H9 (cell line): ENCODE measurements around the gene ZDHHC19. TPM values are rescaled to one million over a fixed set of nuclear protein-coding genes. Genes with fewer than 3 reads are reported as not detected.

Experiments used
- DNase-seq: peaks from one replicate; pipeline ENCODE4 v3.0.0-alpha.2; 2017
- H2AFZ ChIP-seq: one replicate; pipeline ENCODE4 v1.6.1; 2013; ENCODE audit warnings: mild to moderate bottlenecking, low read length, control low read depth, moderate library complexity
- H2AK5ac ChIP-seq: 2 replicates; pipeline ENCODE4 v1.6.1; 2013; ENCODE audit warnings: low read length, control low read depth, mixed read lengths; ENCODE audit not compliant: insufficient read length
- H2BK120ac ChIP-seq: one replicate; pipeline ENCODE4 v1.6.1; 2013; ENCODE audit warnings: low read depth, mild to moderate bottlenecking, low read length, control low read depth, inconsistent platforms; ENCODE audit not compliant: poor library complexity, severe bottlenecking
- H2BK12ac ChIP-seq: 2 replicates; pipeline ENCODE4 v1.6.1; 2013; ENCODE audit warnings: low read length, control low read depth, mixed read lengths, low read depth; ENCODE audit not compliant: insufficient read length
- H2BK15ac ChIP-seq: 2 replicates; pipeline ENCODE4 v1.6.1; 2013; ENCODE audit warnings: low read depth, low read length, control low read depth
- H2BK20ac ChIP-seq: one replicate; pipeline ENCODE4 v1.6.1; 2013; ENCODE audit warnings: low read depth, mild to moderate bottlenecking, low read length, control low read depth, inconsistent platforms; ENCODE audit not compliant: poor library complexity, severe bottlenecking
- H2BK5ac ChIP-seq: 2 replicates; pipeline ENCODE4 v1.6.1; 2013; ENCODE audit warnings: low read length, control low read depth, mixed read lengths; ENCODE audit not compliant: insufficient read length
- H3K14ac ChIP-seq: 2 replicates; pipeline ENCODE4 v1.6.1; 2013; ENCODE audit warnings: low read length, control low read depth; ENCODE audit not compliant: insufficient read depth
- H3K18ac ChIP-seq: 2 replicates; pipeline ENCODE4 v1.6.1; 2013; ENCODE audit warnings: low read depth, mild to moderate bottlenecking, mixed read lengths, low read length, control low read depth; ENCODE audit not compliant: insufficient read length
- H3K23ac ChIP-seq: 2 replicates; pipeline ENCODE4 v1.6.1; 2013; ENCODE audit warnings: low read length, control low read depth, mixed read lengths, low read depth; ENCODE audit not compliant: insufficient read length
- H3K23me2 ChIP-seq: 2 replicates; pipeline ENCODE4 v1.6.1; 2013; ENCODE audit warnings: low read depth, mild to moderate bottlenecking, mixed read lengths, low read length, control low read depth; ENCODE audit not compliant: insufficient read length, poor library complexity, severe bottlenecking
- H3K27ac ChIP-seq: 2 replicates; pipeline ENCODE4 v1.5.1; 2013; ENCODE audit warnings: low read length, control low read depth, mixed read lengths, low read depth; ENCODE audit not compliant: insufficient read length
- H3K27me3 ChIP-seq: 2 replicates; pipeline ENCODE4 v1.6.1; 2013; ENCODE audit warnings: low read length, control low read depth, inconsistent platforms; ENCODE audit not compliant: insufficient read depth
- H3K4ac ChIP-seq: 2 replicates; pipeline ENCODE4 v1.6.1; 2013; ENCODE audit warnings: low read depth, mild to moderate bottlenecking, control low read depth, inconsistent platforms, low read length, moderate library complexity
- H3K4me1 ChIP-seq: 2 replicates; pipeline ENCODE4 v1.6.1; 2013; ENCODE audit warnings: low read length, control low read depth, inconsistent platforms; ENCODE audit not compliant: insufficient read depth
- H3K4me2 ChIP-seq: 2 replicates; pipeline ENCODE4 v1.6.1; 2013; ENCODE audit warnings: low read length, control low read depth, mixed read lengths; ENCODE audit not compliant: insufficient read length, insufficient read depth
- H3K56ac ChIP-seq: 2 replicates; pipeline ENCODE4 v1.6.1; 2013; ENCODE audit warnings: low read depth, mild to moderate bottlenecking, mixed read lengths, low read length, control low read depth; ENCODE audit not compliant: insufficient read length
- H3K79me1 ChIP-seq: 2 replicates; pipeline ENCODE4 v1.6.1; 2013; ENCODE audit warnings: low read depth, mild to moderate bottlenecking, moderate library complexity, low read length, control low read depth, inconsistent platforms; ENCODE audit not compliant: insufficient read depth, poor library complexity, severe bottlenecking
- H3K79me2 ChIP-seq: 2 replicates; pipeline ENCODE4 v1.6.1; 2013; ENCODE audit warnings: low read length, control low read depth, inconsistent platforms; ENCODE audit not compliant: insufficient read depth
- H3K9ac ChIP-seq: 2 replicates; pipeline ENCODE4 v1.6.1; 2013; ENCODE audit warnings: low read length, control low read depth, mixed read lengths; ENCODE audit not compliant: insufficient read length; ENCODE audit errors: extremely low read depth
- H3K9me3 ChIP-seq: one replicate; pipeline ENCODE4 v1.6.1; 2013; ENCODE audit warnings: low read depth, low read length, inconsistent platforms; ENCODE audit not compliant: control insufficient read depth
- H3T11ph ChIP-seq: one replicate; pipeline ENCODE4 v1.6.1; 2013; ENCODE audit warnings: mild to moderate bottlenecking, low read length, control low read depth, inconsistent platforms
- H4K20me1 ChIP-seq: one replicate; pipeline ENCODE4 v1.6.1; 2013; ENCODE audit not compliant: control insufficient read depth, insufficient read length, insufficient read depth
- H4K5ac ChIP-seq: 2 replicates; pipeline ENCODE4 v1.6.1; 2013; ENCODE audit warnings: low read depth, mild to moderate bottlenecking, mixed read lengths, low read length, control low read depth; ENCODE audit not compliant: insufficient read length
- H4K8ac ChIP-seq: replicated peaks from 2 replicates; pipeline ENCODE4 v1.6.1; 2013; ENCODE audit warnings: low read length, control low read depth, mixed read lengths, low read depth; ENCODE audit not compliant: insufficient read length
- H4K91ac ChIP-seq: 2 replicates; pipeline ENCODE4 v1.6.1; 2013; ENCODE audit warnings: low read depth, mild to moderate bottlenecking, moderate library complexity, mixed read lengths, low read length, control low read depth; ENCODE audit not compliant: insufficient read length
- H3K27ac Mint-ChIP-seq, 3 experiments: 2 replicates in 2 of 3; 3 replicates in 1 of 3; pipeline ENCODE4 v1.8.0; 2020 to 2021; ENCODE audit warnings: mixed read lengths in 3 of 3, mild to moderate bottlenecking in 1 of 3, moderate library complexity in 1 of 3
- H3K27me3 Mint-ChIP-seq: 2 replicates; pipeline ENCODE4 v1.8.0; 2021; ENCODE audit warnings: low read depth, mild to moderate bottlenecking, moderate library complexity, mixed read lengths
- H3K36me3 Mint-ChIP-seq, 3 experiments: 2 replicates in 2 of 3; 3 replicates in 1 of 3; pipeline ENCODE4 v1.8.0; 2020 to 2021; ENCODE audit warnings: low read depth in 3 of 3, mixed read lengths in 3 of 3; ENCODE audit not compliant: insufficient read depth in 1 of 3
- H3K4me1 Mint-ChIP-seq, 2 experiments: 2 replicates each; pipeline ENCODE4 v1.8.0; 2020; ENCODE audit warnings: mixed read lengths in 2 of 2
- H3K4me3 Mint-ChIP-seq, 2 experiments: 2 replicates in 1 of 2; 3 replicates in 1 of 2; pipeline ENCODE4 v1.8.0; 2020 to 2021; ENCODE audit warnings: mild to moderate bottlenecking in 2 of 2, mixed read lengths in 2 of 2, moderate library complexity in 1 of 2
- H3K9me3 Mint-ChIP-seq, 2 experiments: 2 replicates in 1 of 2; 3 replicates in 1 of 2; pipeline ENCODE4 v1.8.0; 2020; ENCODE audit warnings: mild to moderate bottlenecking in 2 of 2, mixed read lengths in 2 of 2, moderate library complexity in 1 of 2
- WGBS: extraction: QIAGEN DNeasy Blood & Tissue Kit; methylation state at CpG from one replicate; pipeline ENCODE4 v1.1.7; 2013; ENCODE audit warnings: missing lambda C conversion rate, low lambda C conversion rate, mixed read lengths; ENCODE audit not compliant: insufficient read length; ENCODE audit errors: extremely low coverage; 5-methylcytosine and 5-hydroxymethylcytosine counted together
- total RNA-seq: library from RNA; stranded (reverse); gene quantifications from 2 replicates; pipeline ENCODE4 v1.2.1, GENCODE V29; 2021
- TF ChIP-seq, protein P1 (sequence below): fragments of 200-600 bp; sonication (generic); conservative IDR thresholded peaks from 3 replicates; pipeline ENCODE4 v1.8.0; 2021; ENCODE audit warnings: antibody characterized with exemption, mild to moderate bottlenecking

ZDHHC19 gene
- total RNA-seq, 1 experiment from 2014 or later: 2.2 TPM

GRCh38 chr3:196208942-196209695, 2.1 kb downstream of the ZDHHC19 start:
- H3K27ac Mint-ChIP-seq: no peak overlapping the region
- TF ChIP-seq, protein P1, sequence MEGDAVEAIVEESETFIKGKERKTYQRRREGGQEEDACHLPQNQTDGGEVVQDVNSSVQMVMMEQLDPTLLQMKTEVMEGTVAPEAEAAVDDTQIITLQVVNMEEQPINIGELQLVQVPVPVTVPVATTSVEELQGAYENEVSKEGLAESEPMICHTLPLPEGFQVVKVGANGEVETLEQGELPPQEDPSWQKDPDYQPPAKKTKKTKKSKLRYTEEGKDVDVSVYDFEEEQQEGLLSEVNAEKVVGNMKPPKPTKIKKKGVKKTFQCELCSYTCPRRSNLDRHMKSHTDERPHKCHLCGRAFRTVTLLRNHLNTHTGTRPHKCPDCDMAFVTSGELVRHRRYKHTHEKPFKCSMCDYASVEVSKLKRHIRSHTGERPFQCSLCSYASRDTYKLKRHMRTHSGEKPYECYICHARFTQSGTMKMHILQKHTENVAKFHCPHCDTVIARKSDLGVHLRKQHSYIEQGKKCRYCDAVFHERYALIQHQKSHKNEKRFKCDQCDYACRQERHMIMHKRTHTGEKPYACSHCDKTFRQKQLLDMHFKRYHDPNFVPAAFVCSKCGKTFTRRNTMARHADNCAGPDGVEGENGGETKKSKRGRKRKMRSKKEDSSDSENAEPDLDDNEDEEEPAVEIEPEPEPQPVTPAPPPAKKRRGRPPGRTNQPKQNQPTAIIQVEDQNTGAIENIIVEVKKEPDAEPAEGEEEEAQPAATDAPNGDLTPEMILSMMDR: no peak
- H3T11ph ChIP-seq: no peak overlapping the region
- no peak overlapping the region for H3K56ac ChIP-seq
- no peak overlapping the region for H4K5ac ChIP-seq
- no peak overlapping the region for H4K8ac ChIP-seq
- H3K4ac ChIP-seq: no peak overlapping the region
- DNase-seq: no peak
- H2AK5ac ChIP-seq: no peak overlapping the region
- H4K91ac ChIP-seq: no peak overlapping the region
- peaks cover 0 to 4% (median 2%) of the 10 kb centered on the region in 3 experiments; a peak in 2 of 7 replicates for H3K36me3 Mint-ChIP-seq
- no peak overlapping the region for H2BK120ac ChIP-seq
- no peak overlapping the region for H3K27ac ChIP-seq
- no peak overlapping the region for H3K4me2 ChIP-seq
- no peaks in the 10 kb centered on the region; the same call in 1 of the 2 replicates for H3K27me3 ChIP-seq
- peaks cover 0 to 2% of the 10 kb centered on the region in 2 experiments; a peak in 1 of 5 replicates for H3K9me3 Mint-ChIP-seq
- no peaks in the 10 kb centered on the region for H3K9me3 ChIP-seq
- H3K23me2 ChIP-seq: peaks cover 8% of the 10 kb centered on the region
- no peak overlapping the region for H3K9ac ChIP-seq
- H4K20me1 ChIP-seq: no peaks in the 10 kb centered on the region
- no peaks in the 10 kb centered on the region for H3K79me2 ChIP-seq
- no peaks in the 10 kb centered on the region for H3K79me1 ChIP-seq
- H3K4me1 Mint-ChIP-seq: peaks cover under 1 to 21% of the 10 kb centered on the region in 2 experiments
- no peak overlapping the region for H3K18ac ChIP-seq
- no peak overlapping the region for H2AFZ ChIP-seq
- no peak overlapping the region for H2BK12ac ChIP-seq
- no peak overlapping the region for H3K4me3 Mint-ChIP-seq
- H2BK5ac ChIP-seq: no peak overlapping the region
- peaks cover 18% of the 10 kb centered on the region for H3K27me3 Mint-ChIP-seq
- H2BK15ac ChIP-seq: no peak overlapping the region
- H3K14ac ChIP-seq: no peak overlapping the region
- no peak overlapping the region for H2BK20ac ChIP-seq
- no peak overlapping the region for H3K23ac ChIP-seq
- no CpG with 5 or more reads among the region's 24 CpGs for WGBS
- no peaks in the 10 kb centered on the region for H3K4me1 ChIP-seq
